ENCODE results near the gene HEPHL1.

DNA sequence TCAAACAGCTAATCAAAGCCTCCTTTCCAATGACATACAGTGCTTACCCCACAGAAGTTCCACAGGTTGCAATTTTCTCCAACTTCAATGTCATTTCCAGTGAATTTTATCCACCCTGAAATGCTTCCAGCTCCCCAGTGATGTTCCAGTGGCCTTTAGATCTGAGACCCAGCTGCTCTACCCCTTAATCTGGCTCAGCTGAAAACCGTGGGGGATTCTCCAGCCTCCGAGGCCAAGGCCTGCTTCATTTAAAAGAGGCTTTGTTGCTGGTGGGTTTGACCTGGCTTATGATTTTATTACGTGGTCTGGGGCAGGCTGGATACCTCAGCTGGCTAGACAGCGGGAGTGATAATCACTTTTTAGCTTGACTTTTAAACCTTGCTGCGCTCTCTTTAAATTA lies 10.9 kb downstream of the HEPHL1 start:
- TF ChIP-seq, protein P1, sequence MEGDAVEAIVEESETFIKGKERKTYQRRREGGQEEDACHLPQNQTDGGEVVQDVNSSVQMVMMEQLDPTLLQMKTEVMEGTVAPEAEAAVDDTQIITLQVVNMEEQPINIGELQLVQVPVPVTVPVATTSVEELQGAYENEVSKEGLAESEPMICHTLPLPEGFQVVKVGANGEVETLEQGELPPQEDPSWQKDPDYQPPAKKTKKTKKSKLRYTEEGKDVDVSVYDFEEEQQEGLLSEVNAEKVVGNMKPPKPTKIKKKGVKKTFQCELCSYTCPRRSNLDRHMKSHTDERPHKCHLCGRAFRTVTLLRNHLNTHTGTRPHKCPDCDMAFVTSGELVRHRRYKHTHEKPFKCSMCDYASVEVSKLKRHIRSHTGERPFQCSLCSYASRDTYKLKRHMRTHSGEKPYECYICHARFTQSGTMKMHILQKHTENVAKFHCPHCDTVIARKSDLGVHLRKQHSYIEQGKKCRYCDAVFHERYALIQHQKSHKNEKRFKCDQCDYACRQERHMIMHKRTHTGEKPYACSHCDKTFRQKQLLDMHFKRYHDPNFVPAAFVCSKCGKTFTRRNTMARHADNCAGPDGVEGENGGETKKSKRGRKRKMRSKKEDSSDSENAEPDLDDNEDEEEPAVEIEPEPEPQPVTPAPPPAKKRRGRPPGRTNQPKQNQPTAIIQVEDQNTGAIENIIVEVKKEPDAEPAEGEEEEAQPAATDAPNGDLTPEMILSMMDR (IDR thresholded peaks at IDR 0.05): no peak
- TF ChIP-seq POLR2A (IDR thresholded peaks at IDR 0.05): no peak

Measured in breast epithelium (tissue), 3 donors.